IMR-90 (cell line): ENCODE measurements around the gene PAFAH1B2. TPM values are rescaled to one million over a fixed set of nuclear protein-coding genes. Genes with fewer than 3 reads are reported as not detected.

Experiments
- ATAC-seq: fragments of 200-7000 bp; cut with Tn5 transposase; 2 replicates; pipeline ENCODE4 v1.9.1; 2020; ENCODE audit warnings: low read depth, mild to moderate bottlenecking, moderate library complexity
- BruUV-seq: library from RNA; stranded (reverse); fragments of 400-500 nt; replicated peaks from 2 replicates; lab custom pipeline; 2021; lab: Mats Ljungman, UMichigan
- CTCF ChIA-PET: fragments of 300-600 bp; formaldehyde crosslinking; extraction: SDS; loops from one replicate; lab custom pipeline; 2021; ENCODE audit warnings: antibody characterized with exemption; lab: Yijun Ruan, JAX
- POLR2A ChIA-PET: fragments of 300-600 bp; sonication (Branson Sonifier 250); formaldehyde crosslinking; loops from one replicate; lab custom pipeline; 2022; ENCODE audit warnings: antibody characterized with exemption; ENCODE audit not compliant: unreplicated experiment; lab: Charles Lee
- DNase-seq: peaks from one replicate; pipeline ENCODE4 v3.0.0; 2013
- H2AFZ ChIP-seq: replicated peaks from 2 replicates; pipeline ENCODE3; 2013; ENCODE audit warnings: low read length, mild to moderate bottlenecking; ENCODE audit not compliant: poor library complexity
- H2AK5ac ChIP-seq: 2 replicates; pipeline ENCODE4 v1.6.1; 2013; ENCODE audit warnings: low read depth, low read length, inconsistent platforms
- H2AK9ac ChIP-seq: replicated peaks from 2 replicates; pipeline ENCODE3; 2013; ENCODE audit warnings: mild to moderate bottlenecking, low read depth, low read length, moderate library complexity; ENCODE audit not compliant: poor library complexity
- H2BK120ac ChIP-seq: 2 replicates; pipeline ENCODE4 v1.6.1; 2013; ENCODE audit warnings: low read depth, low read length, inconsistent platforms
- H2BK15ac ChIP-seq: 3 replicates; pipeline ENCODE4 v1.6.1; 2013; ENCODE audit warnings: low read depth, low read length, inconsistent platforms
- H2BK20ac ChIP-seq: 2 replicates; pipeline ENCODE4 v1.6.1; 2013; ENCODE audit warnings: low read depth, mild to moderate bottlenecking, inconsistent platforms, low read length, moderate library complexity
- H2BK5ac ChIP-seq: 2 replicates; pipeline ENCODE4 v1.6.1; 2013; ENCODE audit warnings: mild to moderate bottlenecking, low read depth, low read length, inconsistent platforms; ENCODE audit not compliant: poor library complexity, severe bottlenecking
- H3K14ac ChIP-seq: replicated peaks from 2 replicates; pipeline ENCODE4 v1.6.1; 2013; ENCODE audit warnings: low read depth, low read length, inconsistent platforms
- H3K18ac ChIP-seq: 2 replicates; pipeline ENCODE4 v1.6.1; 2013; ENCODE audit warnings: low read depth, low read length, control low read depth
- H3K23ac ChIP-seq: 2 replicates; pipeline ENCODE4 v1.6.1; 2013; ENCODE audit warnings: low read depth, low read length, inconsistent platforms
- H3K27ac ChIP-seq: 2 replicates; pipeline ENCODE4 v1.5.1; 2013; ENCODE audit warnings: mild to moderate bottlenecking, control low read depth, low read length; ENCODE audit not compliant: insufficient read depth
- H3K27me3 ChIP-seq: 2 replicates; pipeline ENCODE4 v1.6.1; 2013; ENCODE audit warnings: low read length; ENCODE audit not compliant: control insufficient read depth, insufficient read depth
- H3K36me3 ChIP-seq: 2 replicates; pipeline ENCODE4 v1.6.1; 2013; ENCODE audit warnings: low read length, mixed read lengths; ENCODE audit not compliant: control insufficient read depth, insufficient read depth
- H3K4ac ChIP-seq: 2 replicates; pipeline ENCODE4 v1.6.1; 2013; ENCODE audit warnings: low read depth, low read length, inconsistent platforms
- H3K4me1 ChIP-seq: 2 replicates; pipeline ENCODE4 v1.6.1; 2013; ENCODE audit warnings: low read length, mixed read lengths; ENCODE audit not compliant: control insufficient read depth, insufficient read depth
- H3K4me2 ChIP-seq: 2 replicates; pipeline ENCODE4 v1.6.1; 2013; ENCODE audit warnings: low read depth, mild to moderate bottlenecking, control low read depth, low read length, moderate library complexity
- H3K4me3 ChIP-seq: 2 replicates; pipeline ENCODE4 v1.5.1; 2013; ENCODE audit warnings: low read depth, mild to moderate bottlenecking, control low read depth, low read length, moderate library complexity; ENCODE audit not compliant: insufficient read depth
- H3K56ac ChIP-seq: 2 replicates; pipeline ENCODE4 v1.6.1; 2013; ENCODE audit warnings: low read length, inconsistent platforms; ENCODE audit not compliant: insufficient read depth; ENCODE audit errors: extremely low read depth
- H3K79me1 ChIP-seq, 2 experiments: 2 replicates each; pipeline ENCODE4 v1.6.1; 2013; ENCODE audit warnings: low read length in 2 of 2, inconsistent platforms in 1 of 2, low read depth in 1 of 2
- H3K9ac ChIP-seq: 2 replicates; pipeline ENCODE4 v1.6.1; 2013; ENCODE audit warnings: low read depth, low read length, control low read depth
- H3K9me1 ChIP-seq: 2 replicates; pipeline ENCODE4 v1.6.1; 2013; ENCODE audit warnings: low read length, inconsistent platforms; ENCODE audit not compliant: insufficient read depth
- H3K9me3 ChIP-seq: 2 replicates; pipeline ENCODE4 v1.6.1; 2013; ENCODE audit warnings: low read length; ENCODE audit not compliant: control insufficient read depth, insufficient read depth
- H4K20me1 ChIP-seq: 2 replicates; pipeline ENCODE4 v1.6.1; 2013; ENCODE audit warnings: low read length, inconsistent platforms; ENCODE audit not compliant: insufficient read depth
- H4K5ac ChIP-seq: 2 replicates; pipeline ENCODE4 v1.6.1; 2013; ENCODE audit warnings: mild to moderate bottlenecking, low read depth, low read length, control low read depth
- H4K8ac ChIP-seq, 2 experiments: 2 replicates each; pipeline ENCODE4 v1.6.1; 2013; ENCODE audit warnings: low read depth in 2 of 2, low read length in 2 of 2, control low read depth in 1 of 2, inconsistent platforms in 1 of 2
- H4K91ac ChIP-seq: 2 replicates; pipeline ENCODE4 v1.6.1; 2013; ENCODE audit warnings: low read depth, low read length, inconsistent platforms; ENCODE audit not compliant: insufficient read depth
- BHLHE40 ChIP-seq: fragments of 150-350 bp; IDR thresholded peaks from 2 replicates; pipeline ENCODE4 v1.6.1; 2016; ENCODE audit warnings: mild to moderate bottlenecking, low read depth, low read length
- MXI1 ChIP-seq: IDR thresholded peaks from 2 replicates; pipeline ENCODE4 v1.6.1; 2012; ENCODE audit warnings: low read depth, mild to moderate bottlenecking, low read length, moderate library complexity, borderline replicate concordance
- POLR2A ChIP-seq: IDR thresholded peaks from 2 replicates; pipeline ENCODE4 v1.6.1; 2012; ENCODE audit warnings: mild to moderate bottlenecking, low read depth, low read length
- RCOR1 ChIP-seq: IDR thresholded peaks from 2 replicates; pipeline ENCODE4 v1.6.1; 2012; ENCODE audit warnings: mild to moderate bottlenecking, low read length, improper control_type of control experiment; ENCODE audit not compliant: insufficient replicate concordance
- WGBS, 2 experiments: methylation state at CpG; one replicate each; pipeline versions ENCODE4 v1.1.5 to v1.1.7; 2013; ENCODE audit warnings: missing lambda C conversion rate in 2 of 2; ENCODE audit not compliant: insufficient read length in 1 of 2; ENCODE audit errors: extremely low coverage in 2 of 2; 5-methylcytosine and 5-hydroxymethylcytosine counted together
- dilution Hi-C: fragments of 300-500 bp; cut with HindIII; formaldehyde crosslinking; loops from one replicate; pipeline ENCODE4 v1.14.3; 2018; ENCODE audit warnings: low sequenced_read_pairs; ENCODE audit not compliant: unreplicated experiment
- in situ Hi-C: fragments of 300-500 bp; cut with MboI; formaldehyde crosslinking; loops from 3 replicates; pipeline ENCODE4 v1.14.3; 2019; ENCODE audit warnings: low sequenced_read_pairs, inconsistent platforms, mixed read lengths
- intact Hi-C: fragments of 100-400 bp; cut with micrococcal nuclease; formaldehyde crosslinking; loops from 2 replicates; pipeline ENCODE4 v1.10.0; 2022
- polyA plus RNA-seq, 3 experiments: library from polyadenylated mRNA; depleted of rRNA; stranded (reverse); fragments of >200 nt; gene quantifications; 2 replicates each; pipeline ENCODE4 v1.2.3, GENCODE V29; 2012; ENCODE audit warnings: low replicate concordance in 1 of 3
- total RNA-seq: library from RNA; depleted of rRNA; stranded (reverse); fragments of >200 nt; gene quantifications from 2 replicates; pipeline ENCODE4 v1.2.3, GENCODE V29; 2012

Gene PAFAH1B2
- total and polyA plus RNA-seq, 2 of the 4 experiments (the other 2 are of a cell fraction): 29.8 to 280 TPM

DNA sequence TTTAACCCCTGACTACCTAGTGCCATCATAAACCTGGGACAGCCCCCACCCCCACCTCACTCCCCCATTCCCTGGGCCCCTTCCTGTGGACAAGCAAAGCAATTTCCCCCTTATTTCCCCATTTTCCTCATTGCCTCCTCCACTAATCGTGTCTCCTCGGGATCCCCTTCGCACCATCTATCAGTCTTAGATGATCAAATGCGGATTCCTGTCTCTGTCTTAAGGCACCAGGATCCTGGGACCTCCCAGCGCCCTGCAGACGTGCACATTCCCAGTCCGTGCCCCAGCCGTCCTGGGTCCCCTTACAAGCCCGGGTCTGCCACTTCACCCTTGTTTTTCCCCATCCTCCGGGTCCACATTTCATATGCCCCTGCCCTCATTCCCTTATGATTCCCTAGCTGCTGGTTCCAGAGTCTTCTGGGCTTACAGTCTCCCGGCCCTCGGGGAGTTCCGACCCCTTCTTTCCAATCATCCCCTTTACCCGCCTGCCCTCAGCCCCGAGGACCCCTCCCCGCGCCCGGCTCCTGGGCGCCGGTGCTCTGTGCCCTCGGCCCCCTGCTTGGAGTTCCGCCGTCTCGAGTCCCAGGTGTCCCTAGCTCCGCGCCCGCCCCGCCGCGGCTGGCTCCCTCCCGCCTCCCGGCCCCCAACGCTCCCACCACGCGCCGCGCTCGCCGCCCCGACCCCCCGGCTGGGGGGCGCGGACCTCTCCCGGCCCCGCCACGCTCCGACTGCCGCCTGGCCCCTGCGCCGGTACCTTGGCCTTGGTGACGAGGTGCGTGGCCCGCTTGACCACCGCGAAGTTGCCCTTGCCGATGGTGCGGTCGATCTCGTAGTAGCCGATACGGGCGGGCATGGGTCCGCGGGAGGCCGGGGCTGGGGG, 46.5 kb upstream of the PAFAH1B2 start:
- intact Hi-C loops: loop anchor here (1.0 to 5.0 kb wide), 5 partner anchors 70 to 307 kb away; partner anchors contain the start of gene APOA5
- Histone ChIP-seq H2AK5ac (peak overlapping the region; percentile 26; the same call in 1 of the 2 replicates), H3K27me3 (no peaks in the 10 kb centered on the region), H3K56ac (peak overlapping the region; percentile 19; the same call in 1 of the 2 replicates), H3K4me1 (peaks cover 16% of the 10 kb centered on the region), H2AFZ (peak overlapping the region; percentile 96), H3K9ac (peak overlapping the region; percentile 66), H2BK15ac (no peak overlapping the region), H3K4me3 (peak overlapping the region; percentile 98), H3K4ac (peak overlapping the region; percentile 82), H3K79me1 (peaks cover 20 to 44% of the 10 kb centered on the region in 2 experiments), H4K5ac (peak overlapping the region; percentile 30; the same call in 1 of the 2 replicates), H2BK20ac (no peak overlapping the region), H2AK9ac (peak overlapping the region; percentile 18), H3K4me2 (peak overlapping the region; percentile 84), H4K91ac (peak overlapping the region; percentile 64; the same call in 1 of the 2 replicates), H3K9me1 (peaks cover 17% of the 10 kb centered on the region), H3K18ac (peak overlapping the region; percentile 61; the same call in 1 of the 2 replicates), H3K14ac (peak overlapping the region; percentile 80), H3K9me3 (no peaks in the 10 kb centered on the region), H4K20me1 (peaks cover 42% of the 10 kb centered on the region), H4K8ac (peak overlapping the region; percentile 46 to 62; a peak in 2 of 4 replicates), H3K27ac (peak overlapping the region; percentile 96), H2BK120ac (peak overlapping the region; percentile 35; the same call in 1 of the 2 replicates), H3K23ac (peak overlapping the region; percentile 82), H3K36me3 (no peaks in the 10 kb centered on the region), H2BK5ac (peak overlapping the region; percentile 89)
- dilution Hi-C loops: no loop called here
- POLR2A ChIA-PET: interaction anchor here (0.5 to 0.6 kb wide), 2 partner anchors 73 to 111 kb away, joined by 4 to 5 read pairs; no protein-coding TSS in a partner anchor
- BruUV-seq: no TSS peak
- 1% methylated on average over 19 of the region's 65 CpGs; no CpG with 5 or more reads in 1 of the 2 experiments for WGBS, 2 experiments
- DNase-seq (no peak), ATAC-seq (peak; percentile 43)
- in situ Hi-C loops: no loop called here
- CTCF ChIA-PET: interaction anchor here (1.6 to 3.0 kb wide), 3 partner anchors 52 to 306 kb away, joined by 4 to 22 read pairs (median 8); partner anchors contain the start of gene APOA5
- no peak for TF ChIP-seq POLR2A
- peak; percentile 50; the same call in 1 of the 2 replicates for TF ChIP-seq MXI1
- no peak for TF ChIP-seq RCOR1
- TF ChIP-seq BHLHE40: no peak
